Left hindlimb (tissue), 1 donor: ENCODE data around the gene MEST.
"Not testable (repeated sequence)": the region's sequence is repeated elsewhere in the genome, so short reads cannot be mapped to it uniquely, and the experiment has no call there.

Source experiments
- DNase-seq: peaks from one replicate; pipeline ENCODE4 v3.0.0-alpha.2; 2018

MEST gene

DNA sequence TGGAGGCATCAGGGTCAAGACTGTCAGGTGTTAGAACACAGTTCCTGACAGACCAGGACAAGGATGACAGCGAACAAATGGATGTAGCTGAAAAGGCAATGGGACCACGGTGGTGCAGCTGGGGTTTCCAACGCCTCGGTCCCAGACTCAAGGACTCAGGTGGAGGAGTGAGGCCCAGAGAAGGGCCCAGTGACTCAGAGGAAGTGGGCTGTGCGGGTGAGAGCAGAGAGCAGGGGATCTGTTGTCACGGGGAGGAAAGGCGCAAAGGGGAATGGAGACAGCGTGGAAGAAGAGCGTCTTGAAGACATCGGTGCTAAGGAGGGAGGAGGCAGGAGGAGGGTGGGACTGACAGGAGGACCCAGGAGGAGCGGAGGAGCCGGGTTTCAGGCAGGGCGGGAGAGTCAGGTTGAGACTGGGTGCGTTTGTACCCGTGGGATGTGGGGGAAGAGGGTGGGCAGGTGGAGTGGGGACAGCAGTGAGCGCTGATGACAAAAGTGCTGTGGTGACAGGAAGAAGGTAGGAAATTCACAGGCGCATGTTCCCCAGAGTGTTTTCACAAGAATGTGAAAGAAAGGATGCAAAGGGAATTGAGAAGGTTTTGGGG is 36.0 kb downstream of the MEST start:
- not testable (repeated sequence) for DNase-seq

GRCh38 chr7:130529417-130529816 is 37.5 kb downstream of the MEST start:
- no peak for DNase-seq

GRCh38 chr7:130537894-130538293 is 46.0 kb downstream of the MEST start:
- not testable (repeated sequence) for DNase-seq

GRCh38 chr7:130541287-130541686 is 49.4 kb downstream of the MEST start:
- not testable (repeated sequence) for DNase-seq

- not testable (repeated sequence) for DNase-seq
Measured at GRCh38 chr7:130542297-130542696, 50.4 kb downstream of the MEST start.

GRCh38 chr7:130543487-130544010 is 51.7 kb downstream of the MEST start:
- no peak for DNase-seq

GRCh38 chr7:130544356-130544755 is 52.5 kb downstream of the MEST start:
- no peak for DNase-seq

GRCh38 chr7:130553398-130554029 is 61.6 kb downstream of the MEST start:
- no peak for DNase-seq

DNA sequence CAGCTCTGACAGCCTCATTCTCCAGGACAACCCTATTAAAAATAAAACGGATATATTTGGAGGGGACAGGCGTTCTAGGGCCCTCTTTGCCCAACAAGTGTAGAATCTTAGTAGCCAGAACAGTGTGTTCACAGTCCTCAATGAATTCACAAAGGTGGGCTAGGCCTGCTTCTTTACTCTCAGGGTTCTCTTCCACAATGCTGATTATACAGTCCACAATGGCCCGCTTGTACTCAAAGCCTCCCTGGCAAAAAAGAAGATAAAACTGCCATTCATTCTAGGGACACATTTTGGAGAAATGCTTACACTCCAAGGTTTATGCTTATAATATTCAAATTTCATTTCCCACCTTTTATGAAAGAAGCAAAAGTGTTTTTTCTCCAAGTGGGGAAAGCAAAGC is 62.6 kb downstream of the MEST start:
- no peak for DNase-seq
